ENCODE data around the gene U2SURP.

GRCh38 chr3:143065364-143065763 is 64.0 kb downstream of the U2SURP start:
- TF ChIP-seq CTCF (IDR thresholded peaks at IDR 0.05 in 4 of 5, conservative IDR thresholded peaks at IDR 0.05 in 1 of 5) = no peak
- no peak for TF ChIP-seq POLR2A (IDR thresholded peaks at IDR 0.05)
